GM18873 (cell line): Measurements from ENCODE around the gene PLXNA3.
A peak's percentile ranks its signal among the peaks of the same experiment; 100 is the strongest.

Experiments
- ATAC-seq: cut with Tn5 transposase; IDR thresholded peaks from one replicate; pipeline ENCODE4 v1.9.1; 2021; ENCODE audit warnings: mild to moderate bottlenecking, moderate library complexity, moderate number of reproducible peaks; ENCODE audit not compliant: unreplicated experiment, low FRiP score

The PLXNA3 gene

DNA sequence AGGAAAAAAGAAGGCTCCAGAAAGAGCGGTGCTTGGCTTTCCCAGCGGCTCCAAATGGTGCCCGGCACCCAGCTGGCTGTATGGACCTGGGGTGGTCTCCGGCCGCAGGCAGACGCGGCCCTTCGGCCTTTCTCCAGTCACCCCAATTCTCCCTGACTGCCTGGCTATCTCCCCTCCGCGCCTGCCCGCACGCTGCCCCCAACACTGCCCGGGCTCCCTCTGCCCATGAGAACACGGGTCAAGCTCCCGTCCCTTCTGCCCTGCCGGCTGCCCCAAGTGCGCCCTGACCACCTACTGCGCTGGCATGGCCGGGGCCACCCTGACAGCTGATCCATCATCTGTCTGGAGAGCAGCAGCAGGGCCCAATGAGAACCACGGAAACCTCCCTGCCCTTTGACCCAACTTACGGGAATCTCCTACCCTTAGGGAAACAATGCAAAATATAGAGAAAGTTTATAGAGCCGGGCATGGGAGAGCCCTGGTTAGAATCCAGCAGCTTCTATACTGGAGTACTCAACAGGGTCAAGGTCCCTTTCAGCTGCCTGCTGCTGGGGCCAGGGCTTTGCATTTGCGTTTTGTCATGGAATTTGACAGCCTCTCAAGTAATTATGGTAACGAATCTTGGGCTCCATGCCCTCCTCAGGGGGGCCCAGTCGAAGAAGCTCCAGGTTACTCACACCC lies 59.2 kb downstream of the PLXNA3 start:
- ATAC-seq, result no peak

DNA sequence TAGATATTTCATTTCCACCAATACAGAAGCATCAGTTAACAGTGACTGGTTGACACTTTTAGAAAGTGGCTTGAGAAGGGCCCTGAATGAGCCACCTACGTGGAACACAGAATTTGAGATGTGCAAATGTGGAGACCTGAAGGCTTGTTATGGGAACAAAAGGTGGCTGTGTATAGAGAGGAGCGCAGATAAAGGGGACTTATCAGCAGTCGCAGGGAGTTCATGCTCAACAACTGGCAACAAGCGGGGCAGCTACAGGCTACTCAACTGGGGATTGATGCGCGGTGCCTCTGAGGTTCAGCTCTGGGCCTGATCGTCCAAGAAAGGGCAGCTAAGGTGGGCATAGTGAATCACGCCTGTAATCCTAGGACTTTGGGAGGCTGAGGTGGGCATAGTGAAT lies 61.3 kb downstream of the PLXNA3 start:
- ATAC-seq, result no peak

DNA sequence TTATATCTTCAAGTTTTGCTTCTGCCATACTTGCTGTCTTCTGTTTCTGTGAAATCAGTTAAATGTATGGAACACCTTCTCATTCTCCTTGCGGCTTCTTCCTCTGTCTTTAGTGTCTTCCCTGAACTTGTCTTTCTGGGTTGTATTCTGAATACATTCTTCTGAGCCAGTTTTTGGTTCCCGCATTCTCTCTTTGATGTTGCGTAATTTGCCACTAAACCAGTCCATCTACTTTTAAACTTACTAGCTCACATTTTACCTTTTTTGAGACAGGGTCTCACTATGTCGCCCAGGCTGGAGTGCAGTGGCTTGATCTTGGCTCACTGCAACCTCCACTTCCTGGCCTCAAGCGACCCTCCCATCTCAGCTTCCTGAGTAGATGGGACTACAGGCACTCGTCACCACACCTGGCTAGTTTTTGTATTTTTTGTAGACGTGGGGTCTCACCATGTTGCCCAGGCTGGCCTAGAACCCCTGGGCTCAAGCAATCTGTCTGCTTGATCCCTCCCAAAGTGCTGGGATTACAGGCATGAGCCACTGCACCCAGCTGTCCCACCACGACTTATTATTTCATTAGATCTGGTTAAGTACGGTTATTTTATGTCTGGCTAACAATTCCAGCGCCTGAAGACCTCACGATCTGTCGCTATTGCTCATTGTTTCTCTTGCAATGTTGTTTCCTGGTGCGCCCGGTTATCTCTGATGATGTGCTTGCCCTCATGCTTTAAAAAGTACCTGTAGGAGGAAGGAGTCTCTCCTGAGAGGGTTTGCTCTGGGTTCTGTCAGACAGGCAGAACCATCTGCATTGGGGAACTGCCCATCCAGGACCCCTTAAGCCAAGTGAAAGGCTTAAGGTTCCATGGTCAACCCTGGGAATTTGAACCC lies 67.8 kb downstream of the PLXNA3 start:
- ATAC-seq, result no peak

DNA sequence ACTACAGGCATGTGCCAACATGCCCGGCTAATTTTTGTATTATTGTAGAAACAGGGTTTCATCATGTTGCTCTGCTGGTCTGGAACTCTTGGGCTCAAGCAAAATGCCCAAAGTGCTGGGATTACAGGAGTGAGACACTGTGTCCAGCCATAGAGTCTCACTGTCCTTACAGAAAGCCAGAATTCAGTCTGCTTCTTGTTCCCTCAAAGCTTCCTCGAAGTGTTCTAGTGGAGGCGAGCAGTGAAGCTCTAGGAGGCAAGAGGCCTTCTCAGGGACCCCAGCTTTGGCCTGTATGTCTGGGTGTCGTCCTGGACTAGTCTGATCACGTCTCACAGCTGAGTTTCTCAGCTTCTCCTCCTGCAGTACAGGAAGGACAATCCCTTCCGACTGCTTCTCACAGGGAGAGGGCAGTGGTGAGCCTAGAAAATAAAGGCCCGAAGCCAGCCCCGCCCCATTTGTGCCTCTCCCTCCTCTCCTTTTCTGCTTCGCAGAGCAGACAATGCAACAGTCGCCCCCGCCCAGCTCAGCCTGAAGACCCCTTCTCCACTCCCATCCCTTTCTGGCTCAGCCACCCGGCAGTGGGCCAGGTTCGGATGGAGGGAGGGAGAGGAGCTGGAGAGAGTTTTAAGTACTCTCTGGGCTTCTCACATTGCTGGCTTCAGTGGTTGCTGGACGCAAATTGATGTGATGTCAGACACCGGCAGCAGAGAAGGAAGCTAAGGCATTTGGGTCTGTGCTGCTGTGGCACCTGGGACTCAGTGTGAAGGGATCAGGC lies 69.0 kb downstream of the PLXNA3 start:
- ATAC-seq, result peak; percentile 46
